Endothelial cell of umbilical vein (primary cell): ENCODE measurements around the gene GLYATL1. TPM values are rescaled to one million over a fixed set of nuclear protein-coding genes. Genes with fewer than 3 reads are reported as not detected.

Experiments used
- BruUV-seq: library from RNA; stranded (reverse); fragments of 400-500 nt; replicated peaks from 2 replicates; lab custom pipeline; 2021; lab: Mats Ljungman, UMichigan
- CTCF ChIA-PET: fragments of 300-600, 350-600 bp; sonication (Branson Sonifier 250); formaldehyde crosslinking; loops from one replicate; lab custom pipeline; 2021; ENCODE audit warnings: antibody characterized with exemption, inconsistent platforms; lab: Charles Lee
- POLR2A ChIA-PET: fragments of 300-600, 350-600 bp; sonication (Branson Sonifier 250); formaldehyde crosslinking; loops from one replicate; lab custom pipeline; 2021; ENCODE audit warnings: antibody characterized with exemption, inconsistent platforms; lab: Charles Lee
- DNase-seq: peaks from one replicate; pipeline ENCODE4 v3.0.0-alpha.2; 2011; ENCODE audit warnings: low read depth, low spot score
- FAIRE-seq: peaks from 2 replicates; lab custom pipeline; 2011; peaks lifted over from hg19 to GRCh38; lab: Jason Lieb, UNC
- H2AFZ ChIP-seq: 2 replicates; pipeline ENCODE4 v1.6.0; 2012; ENCODE audit warnings: low read depth, low read length, control low read depth, inconsistent platforms
- H3K27ac ChIP-seq: 2 replicates; pipeline ENCODE4 v1.5.1; 2011; ENCODE audit warnings: low read depth, mild to moderate bottlenecking, control low read depth, low read length, moderate library complexity; ENCODE audit not compliant: insufficient read depth
- H3K27me3 ChIP-seq, 2 experiments: 2 replicates each; pipeline versions ENCODE4 v1.6.0 to v1.6.1; 2011; ENCODE audit warnings: low read length in 2 of 2, mixed read lengths in 1 of 2; ENCODE audit not compliant: control insufficient read depth in 2 of 2, insufficient read depth in 2 of 2
- H3K36me3 ChIP-seq, 2 experiments: 2 replicates in 1 of 2; 3 replicates in 1 of 2; pipeline ENCODE4 v1.5.1; 2011; ENCODE audit warnings: low read length in 2 of 2, mild to moderate bottlenecking in 1 of 2, moderate library complexity in 1 of 2; ENCODE audit not compliant: control insufficient read depth in 2 of 2, insufficient read depth in 2 of 2; ENCODE audit errors: extremely low read depth in 1 of 2
- H3K4me1 ChIP-seq: 3 replicates; pipeline ENCODE4 v1.5.1; 2011; ENCODE audit warnings: mild to moderate bottlenecking, low read length; ENCODE audit not compliant: control insufficient read depth, insufficient read depth; ENCODE audit errors: extremely low read depth
- H3K4me2 ChIP-seq: 2 replicates; pipeline ENCODE4 v1.6.1; 2011; ENCODE audit warnings: low read length, control low read depth, mixed read lengths; ENCODE audit not compliant: insufficient read depth
- H3K4me3 ChIP-seq, 3 experiments: fragments of 200-600 bp in 1 of 3; sonication (generic), shearing (Covaris generic) in 1 of 3; replicated peaks in 1 of 3; 2 replicates each; pipeline ENCODE4 v1.5.1; 2011 to 2016; ENCODE audit warnings: control low read depth in 3 of 3, low read length in 3 of 3, mild to moderate bottlenecking in 2 of 3, inconsistent platforms in 1 of 3, low read depth in 1 of 3, moderate library complexity in 1 of 3; ENCODE audit not compliant: insufficient read depth in 1 of 3
- H3K79me2 ChIP-seq: 2 replicates; pipeline ENCODE4 v1.6.0; 2012; ENCODE audit warnings: low read length, inconsistent platforms; ENCODE audit not compliant: control insufficient read depth, insufficient read depth
- H3K9ac ChIP-seq: replicated peaks from 2 replicates; pipeline ENCODE3; 2011; ENCODE audit warnings: low read length, control low read depth; ENCODE audit not compliant: insufficient read depth; ENCODE audit errors: extremely low read depth
- H3K9me1 ChIP-seq: replicated peaks from 3 replicates; pipeline ENCODE4 v1.6.0; 2011; ENCODE audit warnings: mild to moderate bottlenecking, low read length; ENCODE audit not compliant: control insufficient read depth, insufficient read depth; ENCODE audit errors: extremely low read depth
- H3K9me3 ChIP-seq: replicated peaks from 2 replicates; pipeline ENCODE4 v1.5.1; 2012; ENCODE audit warnings: low read length, inconsistent platforms; ENCODE audit not compliant: control insufficient read depth, insufficient read depth
- H4K20me1 ChIP-seq: replicated peaks from 2 replicates; pipeline ENCODE3; 2011; ENCODE audit warnings: mild to moderate bottlenecking, low read length; ENCODE audit not compliant: control insufficient read depth, insufficient read depth; ENCODE audit errors: extremely low read depth
- CTCF ChIP-seq, 2 donors: IDR thresholded peaks; 1 replicate in 1 of 2; 2 replicates in 1 of 2; pipeline ENCODE4 v1.5.1; 2011; ENCODE audit warnings: low read length in 2 of 2, mild to moderate bottlenecking in 2 of 2, moderate library complexity in 2 of 2, control low read depth in 1 of 2, inconsistent platforms in 1 of 2, low read depth in 1 of 2; ENCODE audit not compliant: insufficient read depth in 1 of 2; ENCODE audit errors: extremely low read depth in 1 of 2
- EZH2 ChIP-seq: IDR thresholded peaks from 2 replicates; pipeline ENCODE4 v1.6.1; 2012; ENCODE audit warnings: borderline replicate concordance, low read depth, mild to moderate bottlenecking, moderate library complexity, low read length, inconsistent platforms; ENCODE audit not compliant: severe bottlenecking
- FOS ChIP-seq: IDR thresholded peaks from 2 replicates; pipeline ENCODE4 v1.6.1; 2011; ENCODE audit warnings: mild to moderate bottlenecking, low read length, moderate library complexity, borderline replicate concordance; ENCODE audit not compliant: insufficient read depth
- GATA2 ChIP-seq: IDR thresholded peaks from 2 replicates; pipeline ENCODE4 v1.7.0; 2011; ENCODE audit warnings: low read depth, mild to moderate bottlenecking, moderate library complexity, mixed read lengths, low read length; ENCODE audit not compliant: insufficient read length, insufficient read depth
- JUN ChIP-seq: IDR thresholded peaks from 2 replicates; pipeline ENCODE4 v1.6.1; 2011; ENCODE audit warnings: borderline replicate concordance, low read depth; ENCODE audit not compliant: insufficient read length, insufficient read depth
- MAX ChIP-seq: IDR thresholded peaks from 2 replicates; pipeline ENCODE4 v1.6.1; 2011; ENCODE audit not compliant: insufficient read depth, insufficient read length
- MYC ChIP-seq: IDR thresholded peaks from one replicate; pipeline ENCODE4 v1.6.1; 2011; ENCODE audit warnings: mild to moderate bottlenecking, low read depth, low read length
- POLR2A ChIP-seq: IDR thresholded peaks from 2 replicates; pipeline ENCODE4 v1.6.1; 2012; ENCODE audit warnings: low read depth, mild to moderate bottlenecking, control low read depth, low read length
- POLR2AphosphoS5 ChIP-seq: IDR thresholded peaks from 2 replicates; pipeline ENCODE4 v1.6.1; 2012; ENCODE audit warnings: low read depth, mild to moderate bottlenecking, control low read depth, low read length, moderate library complexity; ENCODE audit not compliant: insufficient read depth
- dilution Hi-C: fragments of 300-500 bp; cut with MboI; formaldehyde crosslinking; loops from one replicate; pipeline ENCODE4 v1.15.0; 2019; ENCODE audit warnings: low sequenced_read_pairs; ENCODE audit not compliant: extremely low pct_ligation_motif_present
- intact Hi-C: fragments of 100-400 bp; cut with micrococcal nuclease; formaldehyde crosslinking; loops from one replicate; pipeline ENCODE4 v1.10.0; 2022
- polyA plus RNA-seq, 4 experiments: library from polyadenylated mRNA; depleted of rRNA in 3 of 4; stranded (reverse) in 3 of 4; unstranded in 1 of 4; fragments of >200 nt; gene quantifications; 2 replicates each; pipeline versions ENCODE4 v1.2.1 to v1.2.3, GENCODE V29; 2011 to 2012; ENCODE audit warnings: missing spikeins in 1 of 4
- total RNA-seq: library from RNA; stranded (reverse); gene quantifications from 2 replicates; pipeline ENCODE4 v1.2.3, GENCODE V29; 2021

Gene GLYATL1
- total and polyA plus RNA-seq, 2 donors (not counting 3 experiments of a cell fraction or from before 2014, with no cell fraction given): not detected

- intact Hi-C loops (no loop called here), dilution Hi-C loops (no loop called here)
- Histone ChIP-seq H2AFZ (no peak overlapping the region), H3K27me3 (no peaks in the 10 kb centered on the region), H3K4me2 (no peak overlapping the region), H3K9me3 (no peaks in the 10 kb centered on the region), H3K36me3 (no peaks in the 10 kb centered on the region), H3K79me2 (no peaks in the 10 kb centered on the region), H3K9me1 (no peaks in the 10 kb centered on the region), H3K4me1 (no peaks in the 10 kb centered on the region), H3K9ac (no peak overlapping the region), H4K20me1 (no peaks in the 10 kb centered on the region), H3K4me3 (no peak overlapping the region), H3K27ac (no peak overlapping the region)
- no TSS peak for BruUV-seq
- CTCF ChIA-PET: no interaction called here
- TF ChIP-seq POLR2AphosphoS5: no peak
- TF ChIP-seq MYC: no peak
- no peak for TF ChIP-seq EZH2
- no peak for TF ChIP-seq MAX
- TF ChIP-seq JUN: no peak
- TF ChIP-seq GATA2: no peak
- TF ChIP-seq POLR2A: no peak
- no peak for TF ChIP-seq CTCF (IDR thresholded peaks at IDR 0.05; ENCODE audit: extremely low read depth in 1 of 2, insufficient read depth in 1 of 2, low read depth in 1 of 2, low read length in 2 of 2)
- no peak for TF ChIP-seq FOS
- FAIRE-seq (no peak), DNase-seq (no peak)
- POLR2A ChIA-PET: no interaction called here
Observed at GRCh38 chr11:58949184-58949583, 9.9 kb downstream of the GLYATL1 start.
